ENCODE results near the gene CAPN9.

DNA sequence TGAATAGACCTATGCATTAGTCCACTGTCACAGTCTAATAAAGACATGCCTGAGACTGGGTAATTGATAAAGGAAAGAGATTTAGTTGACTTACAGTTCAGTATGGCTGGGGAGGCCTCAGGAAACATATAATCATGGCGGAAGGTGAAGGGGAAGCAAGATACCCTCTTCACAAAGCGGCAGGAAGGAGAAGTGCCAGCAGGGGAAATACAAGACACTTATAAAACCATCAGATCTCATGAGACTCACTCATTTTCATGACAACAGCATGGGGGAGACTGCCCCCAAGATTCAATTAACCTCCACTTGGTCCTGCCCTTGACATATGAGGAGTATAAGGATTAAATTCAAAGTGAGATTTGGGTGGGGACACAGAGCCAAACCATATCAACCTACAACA, 59.4 kb downstream of the CAPN9 start:
- TF ChIP-seq, protein P1, sequence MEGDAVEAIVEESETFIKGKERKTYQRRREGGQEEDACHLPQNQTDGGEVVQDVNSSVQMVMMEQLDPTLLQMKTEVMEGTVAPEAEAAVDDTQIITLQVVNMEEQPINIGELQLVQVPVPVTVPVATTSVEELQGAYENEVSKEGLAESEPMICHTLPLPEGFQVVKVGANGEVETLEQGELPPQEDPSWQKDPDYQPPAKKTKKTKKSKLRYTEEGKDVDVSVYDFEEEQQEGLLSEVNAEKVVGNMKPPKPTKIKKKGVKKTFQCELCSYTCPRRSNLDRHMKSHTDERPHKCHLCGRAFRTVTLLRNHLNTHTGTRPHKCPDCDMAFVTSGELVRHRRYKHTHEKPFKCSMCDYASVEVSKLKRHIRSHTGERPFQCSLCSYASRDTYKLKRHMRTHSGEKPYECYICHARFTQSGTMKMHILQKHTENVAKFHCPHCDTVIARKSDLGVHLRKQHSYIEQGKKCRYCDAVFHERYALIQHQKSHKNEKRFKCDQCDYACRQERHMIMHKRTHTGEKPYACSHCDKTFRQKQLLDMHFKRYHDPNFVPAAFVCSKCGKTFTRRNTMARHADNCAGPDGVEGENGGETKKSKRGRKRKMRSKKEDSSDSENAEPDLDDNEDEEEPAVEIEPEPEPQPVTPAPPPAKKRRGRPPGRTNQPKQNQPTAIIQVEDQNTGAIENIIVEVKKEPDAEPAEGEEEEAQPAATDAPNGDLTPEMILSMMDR (IDR thresholded peaks at IDR 0.05; ENCODE audit: borderline replicate concordance, extremely low read depth, low read length, poor library complexity, severe bottlenecking) = no peak
- no peak for TF ChIP-seq EZH2 (IDR thresholded peaks at IDR 0.05; ENCODE audit: borderline replicate concordance, low read depth, low read length, severe bottlenecking)

Measured in DND-41 (cell line).